Adrenal gland (tissue), 12 donors: ENCODE data around the gene CFLAR. TPM values are rescaled to one million over a fixed set of nuclear protein-coding genes. Genes with fewer than 3 reads are reported as not detected.
A peak's percentile ranks its signal among the peaks of the same experiment; 100 is the strongest.
"Not testable (repeated sequence)": the region's sequence is repeated elsewhere in the genome, so short reads cannot be mapped to it uniquely, and the experiment has no call there.

Source experiments
- DNase-seq, 7 donors: peaks; one replicate each; pipeline ENCODE4 v3.0.0-alpha.2; 2019 to 2020
- H3K27ac ChIP-seq, 5 donors: fragments of 200-600 bp; sonication (generic) in 4 of 5; 1 replicate in 3 of 5; 2 replicates in 2 of 5; pipeline versions ENCODE4 v1.5.1 to v1.8.0; 2016 to 2020; ENCODE audit warnings: mild to moderate bottlenecking in 1 of 5
- H3K27me3 ChIP-seq: fragments of 200-600 bp; 2 replicates; pipeline ENCODE4 v1.8.0; 2021
- H3K36me3 ChIP-seq, 2 donors: fragments of 200-600 bp; replicated peaks in 1 of 2; 1 replicate in 1 of 2; 2 replicates in 1 of 2; pipeline versions ENCODE4 v1.5.1 to v1.8.0; 2018 to 2022
- H3K4me1 ChIP-seq, 2 donors: fragments of 200-600 bp; replicated peaks in 1 of 2; 1 replicate in 1 of 2; 2 replicates in 1 of 2; pipeline versions ENCODE4 v1.5.1 to v1.8.0; 2018 to 2021
- H3K4me3 ChIP-seq, 4 donors: fragments of 200-600 bp; sonication (generic) in 3 of 4; one replicate each; pipeline ENCODE4 v1.5.1; 2016 to 2018
- H3K9me3 ChIP-seq, 3 donors: fragments of 200-600 bp; sonication (generic) in 1 of 3; replicated peaks in 1 of 3; 1 replicate in 2 of 3; 2 replicates in 1 of 3; pipeline versions ENCODE4 v1.5.1 to v1.8.0; 2016 to 2021
- POLR2A ChIP-seq, 2 donors: fragments of 450-650 bp; IDR thresholded peaks; one replicate each; pipeline ENCODE4 v1.6.1; 2017; ENCODE audit warnings: antibody characterized with exemption in 2 of 2, mild to moderate bottlenecking in 2 of 2, moderate library complexity in 1 of 2
- WGBS, 4 donors: extraction: QIAGEN DNeasy Blood & Tissue Kit in 2 of 4; methylation state at CpG; one replicate each; pipeline versions ENCODE4 v1.1.5 to v1.1.7; 2013 to 2017; 5-methylcytosine and 5-hydroxymethylcytosine counted together
- intact Hi-C, 2 donors: fragments of 100-400 bp; cut with DNase I; formaldehyde crosslinking; loops; one replicate each; pipeline versions ENCODE4 v1.14.1 to v1.15.0; 2022 to 2023
- polyA plus RNA-seq, 3 donors: library from polyadenylated mRNA; stranded (reverse); fragments of 200-250 nt in 2 of 3; fragments of 350-450 nt in 1 of 3; fragmentation: Illumina TruSeq in 1 of 3; extraction: RNeasy Lipid Tissue Mini Kit (QIAGEN cat#74804) in 1 of 3; gene quantifications; one replicate each; pipeline ENCODE4 v1.2.3, GENCODE V29; 2013 to 2014
- total RNA-seq, 9 donors: library from RNA; depleted of rRNA in 4 of 9; stranded (reverse); fragments of >200 nt in 4 of 9; fragments of 120-200 nt in 1 of 9; fragmentation: NEBNext Ultra II Directional in 1 of 9; extraction: Animal tissue kit (Norgen Biotek cat#: 25700) in 1 of 9; gene quantifications; one replicate each; pipeline versions ENCODE4 v1.1.0 to v1.2.4, GENCODE V29; 2013 to 2023
- TF ChIP-seq, protein P1 (sequence below), 6 experiments: fragments of 450-650 bp in 4 of 6; fragments of 200-600 bp in 2 of 6; sonication (generic) in 1 of 6; IDR thresholded peaks; 1 replicate in 5 of 6; 2 replicates in 1 of 6; pipeline versions ENCODE4 v1.5.1 to v1.8.0; 2016 to 2021; ENCODE audit warnings: antibody characterized with exemption in 6 of 6, mild to moderate bottlenecking in 2 of 6, moderate library complexity in 1 of 6
- donor health status: healthy with polysubstance abuse.
- donor health status: Bipolar disorder and iron deficiency.
- donor health status: DM: yes; HTN: yes; CAD: no.
- donor health status: DM: no; HTN: no; CAD: no.
- donor health status: DM: no; HTN: no; CAD: no.
- donor health status: DM: yes; HTN: yes; CAD: no.

Gene CFLAR
- total and polyA plus RNA-seq, 12 donors, result 47.1 to 267 (median 91.8) TPM

- intact Hi-C loops, result no loop called here
- Histone ChIP-seq H3K4me3 (no peak overlapping the region), H3K27me3 (no peaks in the 10 kb centered on the region), H3K9me3 (no peaks in the 10 kb centered on the region), H3K27ac (peak overlapping the region; percentile 9 to 92 (median 86)), H3K36me3 (peaks cover 0 to 54% of the 10 kb centered on the region in 2 donors), H3K4me1 (peaks cover 23 to 57% of the 10 kb centered on the region in 2 donors)
- no peak for DNase-seq
- TF ChIP-seq, protein P1, sequence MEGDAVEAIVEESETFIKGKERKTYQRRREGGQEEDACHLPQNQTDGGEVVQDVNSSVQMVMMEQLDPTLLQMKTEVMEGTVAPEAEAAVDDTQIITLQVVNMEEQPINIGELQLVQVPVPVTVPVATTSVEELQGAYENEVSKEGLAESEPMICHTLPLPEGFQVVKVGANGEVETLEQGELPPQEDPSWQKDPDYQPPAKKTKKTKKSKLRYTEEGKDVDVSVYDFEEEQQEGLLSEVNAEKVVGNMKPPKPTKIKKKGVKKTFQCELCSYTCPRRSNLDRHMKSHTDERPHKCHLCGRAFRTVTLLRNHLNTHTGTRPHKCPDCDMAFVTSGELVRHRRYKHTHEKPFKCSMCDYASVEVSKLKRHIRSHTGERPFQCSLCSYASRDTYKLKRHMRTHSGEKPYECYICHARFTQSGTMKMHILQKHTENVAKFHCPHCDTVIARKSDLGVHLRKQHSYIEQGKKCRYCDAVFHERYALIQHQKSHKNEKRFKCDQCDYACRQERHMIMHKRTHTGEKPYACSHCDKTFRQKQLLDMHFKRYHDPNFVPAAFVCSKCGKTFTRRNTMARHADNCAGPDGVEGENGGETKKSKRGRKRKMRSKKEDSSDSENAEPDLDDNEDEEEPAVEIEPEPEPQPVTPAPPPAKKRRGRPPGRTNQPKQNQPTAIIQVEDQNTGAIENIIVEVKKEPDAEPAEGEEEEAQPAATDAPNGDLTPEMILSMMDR (IDR thresholded peaks at IDR 0.05), result no peak
- TF ChIP-seq POLR2A (IDR thresholded peaks at IDR 0.05), result peak in 1 of 2 donors; percentile 12
- WGBS, 4 donors, result 93 to 95% (median 94%) methylated on average over 2 of the region's 2 CpGs
Observed at GRCh38 chr2:201149064-201149820, 33.3 kb downstream of the CFLAR start.

GRCh38 chr2:201149821-201150165 is 33.8 kb downstream of the CFLAR start:
- intact Hi-C loops, result loop anchor here in 1 of 2 donors (10.0 kb wide), 1 partner anchor 185 kb away; the partner anchor contains the start of gene ORC2

GRCh38 chr2:201150454-201151020 is 34.6 kb downstream of the CFLAR start:
- intact Hi-C loops, result loop anchor here in 1 of 2 donors (10.0 kb wide), 1 partner anchor 186 kb away; the partner anchor contains the start of gene ORC2
- peaks cover 0 to 56% of the 10 kb centered on the region in 2 donors for H3K36me3 ChIP-seq
- no peak overlapping the region for H3K4me3 ChIP-seq
- peak in 1 of 7 donors; percentile 8 for DNase-seq
- H3K4me1 ChIP-seq, result peaks cover 23 to 58% of the 10 kb centered on the region in 2 donors
- TF ChIP-seq POLR2A (IDR thresholded peaks at IDR 0.05), result no peak
- TF ChIP-seq, protein P1 (IDR thresholded peaks at IDR 0.05), result no peak
- no peaks in the 10 kb centered on the region for H3K9me3 ChIP-seq
- no peaks in the 10 kb centered on the region for H3K27me3 ChIP-seq
- WGBS, 4 donors, result 80 to 86% (median 84%) methylated on average over 3 of the region's 3 CpGs
- H3K27ac ChIP-seq, result peak overlapping the region; percentile 17 to 92 (median 87)

More at GRCh38 chr2:201149821-201150165, 33.8 kb downstream of the CFLAR start:
- H3K4me3 ChIP-seq, H3K27me3 ChIP-seq, H3K9me3 ChIP-seq: not testable (repeated sequence)
- Histone ChIP-seq H3K4me1 (peaks cover 23 to 57% of the 10 kb centered on the region in 2 donors), H3K27ac (peak overlapping the region; percentile 9 to 92 (median 86)), H3K36me3 (peaks cover 0 to 56% of the 10 kb centered on the region in 2 donors)
- 93 to 100% (median 98%) methylated on average over 6 to 8 of the region's 8 CpGs for WGBS, 4 donors
- peak in 1 of 7 donors; percentile 15 for DNase-seq

DNA sequence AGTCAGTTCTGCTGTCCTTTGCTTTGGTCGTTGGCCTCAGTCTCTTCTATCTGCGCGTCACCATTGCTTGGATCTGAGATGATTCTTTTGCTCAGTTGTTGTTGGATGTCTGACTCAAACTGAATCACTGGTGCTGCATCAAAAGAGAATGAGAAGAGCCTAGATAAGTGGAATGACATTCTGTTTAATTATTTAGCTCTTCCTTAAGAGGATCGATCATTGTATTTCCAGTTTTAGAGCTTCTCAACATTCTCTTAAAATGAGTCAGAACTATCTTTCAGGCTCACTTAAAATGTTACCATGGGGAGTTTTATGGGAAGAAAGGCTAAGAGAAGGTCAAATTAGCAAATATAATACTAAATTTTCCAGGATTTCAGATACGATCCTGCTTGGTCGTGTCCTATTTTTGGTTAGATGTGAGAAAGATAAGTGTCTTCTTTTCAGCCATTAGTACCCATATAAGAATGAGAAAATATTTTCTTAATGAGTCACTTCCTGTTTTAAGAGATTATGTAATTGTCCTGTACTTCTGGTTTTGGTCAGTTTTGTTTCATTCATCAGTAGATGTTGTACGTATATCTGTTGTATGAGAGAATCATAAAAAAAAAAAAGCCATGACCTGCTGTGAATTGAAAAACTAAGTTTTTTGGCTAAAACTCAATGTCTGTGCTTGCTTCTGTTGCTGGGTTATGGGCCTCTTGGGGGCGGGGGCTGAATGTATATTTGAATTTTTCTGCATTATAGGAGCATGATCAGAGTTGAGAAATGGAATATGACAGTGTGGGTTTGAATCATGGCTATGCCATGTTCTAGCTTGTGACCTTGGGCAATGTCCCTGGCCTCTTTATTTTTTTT is 35.4 kb downstream of the CFLAR start:
- intact Hi-C loops, result loop anchor here in 1 of 2 donors (10.0 kb wide), 1 partner anchor 187 kb away; the partner anchor contains the start of gene ORC2
- H3K4me1 ChIP-seq, result peaks cover 23 to 66% of the 10 kb centered on the region in 2 donors
- H3K27me3 ChIP-seq, result no peaks in the 10 kb centered on the region
- no peaks in the 10 kb centered on the region for H3K9me3 ChIP-seq
- H3K27ac ChIP-seq, result peak overlapping the region; percentile 17 to 92 (median 87)
- no peak overlapping the region for H3K4me3 ChIP-seq
- 24 to 38% (median 28%) methylated on average over 8 of the region's 8 CpGs for WGBS, 4 donors
- H3K36me3 ChIP-seq, result peaks cover 0 to 58% of the 10 kb centered on the region in 2 donors
- TF ChIP-seq, protein P1 (IDR thresholded peaks at IDR 0.05), result no peak
- peak in 1 of 2 donors; percentile 48 for TF ChIP-seq POLR2A (IDR thresholded peaks at IDR 0.05)
- peak in 6 of 7 donors; percentile 27 to 68 (median 60) for DNase-seq
